ENCODE data around the gene ZNF446.

ZNF446 gene

GRCh38 chr19:58521651-58522050 is 45.5 kb downstream of the ZNF446 start:
- DNase-seq (ENCODE audit: low read depth in 1 of 2, low spot score in 1 of 2): no peak

- DNase-seq (ENCODE audit: low read depth in 1 of 2, low spot score in 1 of 2): no peak
Observed at GRCh38 chr19:58522709-58523108, 46.6 kb downstream of the ZNF446 start.

- DNase-seq (ENCODE audit: low read depth in 1 of 2, low spot score in 1 of 2): no peak
Observed at GRCh38 chr19:58529405-58529804, 53.3 kb downstream of the ZNF446 start.

Data from activated CD4-positive, alpha-beta T cell treated with anti-CD3 and anti-CD28 coated beads, Interleukin-2, amount 50 U/mL, for 24 hours (primary cell).